Trophoblast cell (in vitro differentiated cells and primary cell): Measurements from ENCODE around the gene PRXL2A.
A peak's percentile ranks its signal among the peaks of the same experiment; 100 is the strongest.

ENCODE experiments used
- DNase-seq, 2 donors: peaks; one replicate each; pipeline ENCODE4 v3.0.0-alpha.2; 2016
- H2AFZ ChIP-seq: 2 replicates; pipeline ENCODE4 v1.6.1; 2013; ENCODE audit warnings: low read length, moderate library complexity, mild to moderate bottlenecking; ENCODE audit not compliant: insufficient read depth, poor library complexity
- H2AK5ac ChIP-seq: 2 replicates; pipeline ENCODE4 v1.6.1; 2013; ENCODE audit warnings: mild to moderate bottlenecking, low read length
- H2BK120ac ChIP-seq: 2 replicates; pipeline ENCODE4 v1.6.1; 2013; ENCODE audit warnings: low read length, mild to moderate bottlenecking, moderate library complexity; ENCODE audit not compliant: insufficient read depth, poor library complexity
- H2BK12ac ChIP-seq: 2 replicates; pipeline ENCODE4 v1.6.1; 2013; ENCODE audit warnings: mild to moderate bottlenecking, low read length, moderate library complexity
- H2BK5ac ChIP-seq: 2 replicates; pipeline ENCODE4 v1.6.1; 2013; ENCODE audit warnings: low read length, low read depth, moderate library complexity, mild to moderate bottlenecking; ENCODE audit not compliant: poor library complexity
- H3K14ac ChIP-seq: 2 replicates; pipeline ENCODE4 v1.6.1; 2013; ENCODE audit warnings: mild to moderate bottlenecking, low read length
- H3K18ac ChIP-seq: 2 replicates; pipeline ENCODE4 v1.6.1; 2013; ENCODE audit warnings: mild to moderate bottlenecking, low read length
- H3K23ac ChIP-seq: 2 replicates; pipeline ENCODE4 v1.6.1; 2013; ENCODE audit warnings: low read length
- H3K27ac ChIP-seq: 2 replicates; pipeline ENCODE4 v1.5.1; 2013; ENCODE audit warnings: low read depth, mild to moderate bottlenecking, inconsistent platforms, low read length, moderate library complexity
- H3K27me3 ChIP-seq: 2 replicates; pipeline ENCODE4 v1.6.1; 2013; ENCODE audit warnings: inconsistent platforms, mild to moderate bottlenecking, low read length, moderate library complexity; ENCODE audit not compliant: insufficient read depth
- H3K36me3 ChIP-seq, 2 experiments: 1 replicate in 1 of 2; 2 replicates in 1 of 2; pipeline ENCODE4 v1.6.1; 2013; ENCODE audit warnings: low read length in 2 of 2, mild to moderate bottlenecking in 2 of 2, moderate library complexity in 1 of 2; ENCODE audit not compliant: insufficient read depth in 2 of 2, control insufficient read depth in 1 of 2
- H3K4ac ChIP-seq: 2 replicates; pipeline ENCODE4 v1.6.1; 2013; ENCODE audit warnings: low read depth, mild to moderate bottlenecking, low read length, moderate library complexity
- H3K4me1 ChIP-seq, 2 experiments: 1 replicate in 1 of 2; 2 replicates in 1 of 2; pipeline ENCODE4 v1.6.1; 2013; ENCODE audit warnings: low read length in 2 of 2, mild to moderate bottlenecking in 2 of 2, moderate library complexity in 1 of 2; ENCODE audit not compliant: insufficient read depth in 2 of 2, control insufficient read depth in 1 of 2
- H3K4me2 ChIP-seq: 2 replicates; pipeline ENCODE4 v1.6.1; 2013; ENCODE audit warnings: inconsistent platforms, mild to moderate bottlenecking, low read length, moderate library complexity
- H3K4me3 ChIP-seq: 2 replicates; pipeline ENCODE4 v1.5.1; 2013; ENCODE audit warnings: mild to moderate bottlenecking, low read depth, low read length, inconsistent platforms
- H3K79me1 ChIP-seq: one replicate; pipeline ENCODE4 v1.6.1; 2013; ENCODE audit warnings: low read length
- H3K79me2 ChIP-seq: 2 replicates; pipeline ENCODE4 v1.6.1; 2013; ENCODE audit warnings: low read length, mild to moderate bottlenecking; ENCODE audit not compliant: control insufficient read depth, insufficient read depth, poor library complexity
- H3K9ac ChIP-seq: 2 replicates; pipeline ENCODE4 v1.6.1; 2013; ENCODE audit warnings: mild to moderate bottlenecking, low read length
- H3K9me3 ChIP-seq: 2 replicates; pipeline ENCODE4 v1.6.1; 2013; ENCODE audit warnings: low read depth, mild to moderate bottlenecking, control low read depth, inconsistent platforms, low read length; ENCODE audit not compliant: insufficient read depth
- H4K12ac ChIP-seq: 2 replicates; pipeline ENCODE4 v1.6.1; 2013; ENCODE audit warnings: low read depth, mild to moderate bottlenecking, low read length, moderate library complexity
- H4K8ac ChIP-seq: 2 replicates; pipeline ENCODE4 v1.6.1; 2013; ENCODE audit warnings: low read depth, mild to moderate bottlenecking, low read length, moderate library complexity
- H4K91ac ChIP-seq: one replicate; pipeline ENCODE4 v1.6.1; 2013; ENCODE audit warnings: low read depth, mild to moderate bottlenecking, low read length, moderate library complexity
- WGBS: extraction: QIAGEN DNeasy Blood & Tissue Kit; methylation state at CpG from one replicate; pipeline ENCODE4 v1.1.7; 2013; ENCODE audit warnings: missing lambda C conversion rate; ENCODE audit not compliant: insufficient read length, insufficient coverage; ENCODE audit errors: extremely low coverage; 5-methylcytosine and 5-hydroxymethylcytosine counted together

The PRXL2A gene

GRCh38 chr10:80484676-80485075, 76.3 kb downstream of the PRXL2A start:
- no peak overlapping the region for H3K4me2 ChIP-seq

GRCh38 chr10:80485076-80485945, 77.0 kb downstream of the PRXL2A start:
- peaks cover 6% of the 10 kb centered on the region for H3K79me1 ChIP-seq
- no peak overlapping the region for H2BK120ac ChIP-seq
- no peaks in the 10 kb centered on the region for H3K9me3 ChIP-seq
- no CpG with 5 or more reads among the region's 10 CpGs for WGBS
- no peak overlapping the region for H3K14ac ChIP-seq
- peaks cover 14 to 17% of the 10 kb centered on the region in 2 experiments for H3K36me3 ChIP-seq
- no peak overlapping the region for H3K4me3 ChIP-seq
- DNase-seq = no peak
- no peak overlapping the region for H2BK5ac ChIP-seq
- no peak overlapping the region for H4K91ac ChIP-seq
- H3K23ac ChIP-seq = no peak overlapping the region
- H3K18ac ChIP-seq = no peak overlapping the region
- no peaks in the 10 kb centered on the region for H3K27me3 ChIP-seq
- peak overlapping the region; percentile 25 for H3K4ac ChIP-seq
- H3K27ac ChIP-seq = no peak overlapping the region
- no peak overlapping the region for H4K12ac ChIP-seq
- H3K4me2 ChIP-seq = no peak overlapping the region
- peaks cover 27 to 38% of the 10 kb centered on the region in 2 experiments for H3K4me1 ChIP-seq
- H2BK12ac ChIP-seq = no peak overlapping the region
- H4K8ac ChIP-seq = no peak overlapping the region
- H2AK5ac ChIP-seq = no peak overlapping the region
- no peak overlapping the region for H2AFZ ChIP-seq
- no peak overlapping the region for H3K9ac ChIP-seq
- H3K79me2 ChIP-seq = peaks cover 19% of the 10 kb centered on the region

More at GRCh38 chr10:80484676-80485075, 76.3 kb downstream of the PRXL2A start:
- H3K23ac ChIP-seq = no peak overlapping the region
- H3K9ac ChIP-seq = no peak overlapping the region
- no peaks in the 10 kb centered on the region for H3K27me3 ChIP-seq
- no peak overlapping the region for H2BK5ac ChIP-seq
- peaks cover 18% of the 10 kb centered on the region for H3K79me2 ChIP-seq
- H2AK5ac ChIP-seq = no peak overlapping the region
- no peak overlapping the region for H3K27ac ChIP-seq
- peaks cover 8 to 13% of the 10 kb centered on the region in 2 experiments for H3K36me3 ChIP-seq
- H3K4ac ChIP-seq = no peak overlapping the region
- H3K4me1 ChIP-seq = peaks cover 27 to 36% of the 10 kb centered on the region in 2 experiments
- no peak overlapping the region for H4K8ac ChIP-seq
- H4K12ac ChIP-seq = no peak overlapping the region
- no peak overlapping the region for H3K14ac ChIP-seq
- no peak overlapping the region for H3K4me3 ChIP-seq
- no peak for DNase-seq
- no peak overlapping the region for H2AFZ ChIP-seq
- no peak overlapping the region for H4K91ac ChIP-seq
- no peak overlapping the region for H2BK12ac ChIP-seq
- H2BK120ac ChIP-seq = no peak overlapping the region
- H3K9me3 ChIP-seq = no peaks in the 10 kb centered on the region
- no peak overlapping the region for H3K18ac ChIP-seq
- peaks cover 6% of the 10 kb centered on the region for H3K79me1 ChIP-seq

GRCh38 chr10:80485946-80486764, 77.8 kb downstream of the PRXL2A start:
- H2AK5ac ChIP-seq = no peak overlapping the region
- no peak overlapping the region for H2BK12ac ChIP-seq
- peaks cover 19 to 21% of the 10 kb centered on the region in 2 experiments for H3K36me3 ChIP-seq
- no peak overlapping the region for H4K91ac ChIP-seq
- H2AFZ ChIP-seq = peak overlapping the region; percentile 3
- H3K9ac ChIP-seq = no peak overlapping the region
- H3K4me1 ChIP-seq = peaks cover 29 to 38% of the 10 kb centered on the region in 2 experiments
- no peaks in the 10 kb centered on the region for H3K27me3 ChIP-seq
- H4K8ac ChIP-seq = no peak overlapping the region
- no peak overlapping the region for H3K23ac ChIP-seq
- no CpG with 5 or more reads among the region's 17 CpGs for WGBS
- DNase-seq = peak; percentile 63 to 68
- H2BK5ac ChIP-seq = no peak overlapping the region
- peak overlapping the region; percentile 6 for H3K4ac ChIP-seq
- H3K4me3 ChIP-seq = no peak overlapping the region
- peaks cover 6% of the 10 kb centered on the region for H3K79me1 ChIP-seq
- H3K18ac ChIP-seq = peak overlapping the region; percentile 86
- H3K9me3 ChIP-seq = no peaks in the 10 kb centered on the region
- H3K27ac ChIP-seq = no peak overlapping the region
- H3K79me2 ChIP-seq = peaks cover 19% of the 10 kb centered on the region
- H3K14ac ChIP-seq = no peak overlapping the region
- H3K4me2 ChIP-seq = no peak overlapping the region
- no peak overlapping the region for H4K12ac ChIP-seq
- H2BK120ac ChIP-seq = no peak overlapping the region
